Left renal cortex interstitium (tissue), 4 donors: ENCODE results near the gene CHIC2. TPM values are rescaled to one million over a fixed set of nuclear protein-coding genes. Genes with fewer than 3 reads are reported as not detected.
"Not testable (repeated sequence)": the region's sequence is repeated elsewhere in the genome, so short reads cannot be mapped to it uniquely, and the experiment has no call there.

ENCODE experiments used
- DNase-seq, 4 donors: peaks; one replicate each; pipeline ENCODE4 v3.0.0-alpha.2; 2013; ENCODE audit warnings: low read depth in 4 of 4, low spot score in 2 of 4, missing footprints in 1 of 4
- polyA plus RNA-seq, 4 donors: library from polyadenylated mRNA; unstranded; fragments of 120-200 nt; gene quantifications; one replicate each; pipeline ENCODE4 v1.2.1, GENCODE V29; 2013; ENCODE audit not compliant: insufficient read length in 4 of 4

The CHIC2 gene
- polyA plus RNA-seq, 4 donors: 29.0 to 35.9 (median 32.4) TPM

DNA sequence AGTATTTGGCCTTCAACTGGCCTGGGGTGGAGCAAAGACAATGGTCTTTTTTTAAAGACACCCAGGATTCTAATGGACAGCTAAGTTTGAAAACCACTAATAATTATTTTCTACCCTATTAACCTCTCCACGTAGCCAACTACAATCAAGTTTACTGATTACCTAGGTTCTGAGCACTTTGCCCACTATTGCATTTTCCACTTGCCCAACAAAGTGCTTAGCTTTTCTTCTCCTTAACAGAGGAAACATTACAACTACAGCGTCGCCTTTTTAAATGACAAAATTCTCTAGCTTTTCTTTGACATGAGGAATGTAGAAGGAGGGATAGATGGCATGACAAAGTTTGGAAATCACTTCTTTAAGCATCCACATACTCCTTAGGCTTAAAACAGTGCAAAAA, 2.0 kb downstream of the CHIC2 start:
- no peak for DNase-seq

DNA sequence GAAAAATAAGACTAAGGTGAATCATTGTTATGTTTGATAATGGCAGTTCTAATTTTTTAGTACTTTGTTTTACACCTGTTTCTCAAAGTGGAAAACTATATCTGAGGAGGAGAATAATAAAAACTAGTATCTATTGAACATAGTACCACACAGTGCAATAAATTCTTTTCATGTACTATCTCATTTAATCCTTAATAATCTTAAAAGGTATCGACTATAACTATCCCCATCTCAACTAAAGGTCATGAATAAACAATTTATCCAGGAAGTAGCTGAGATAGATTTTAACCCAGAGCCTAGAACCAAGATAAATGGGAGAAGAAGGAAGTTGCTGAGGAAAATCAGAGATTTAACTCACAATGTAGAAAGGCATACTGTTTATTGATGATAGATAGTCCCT, 2.5 kb downstream of the CHIC2 start:
- DNase-seq: no peak

DNA sequence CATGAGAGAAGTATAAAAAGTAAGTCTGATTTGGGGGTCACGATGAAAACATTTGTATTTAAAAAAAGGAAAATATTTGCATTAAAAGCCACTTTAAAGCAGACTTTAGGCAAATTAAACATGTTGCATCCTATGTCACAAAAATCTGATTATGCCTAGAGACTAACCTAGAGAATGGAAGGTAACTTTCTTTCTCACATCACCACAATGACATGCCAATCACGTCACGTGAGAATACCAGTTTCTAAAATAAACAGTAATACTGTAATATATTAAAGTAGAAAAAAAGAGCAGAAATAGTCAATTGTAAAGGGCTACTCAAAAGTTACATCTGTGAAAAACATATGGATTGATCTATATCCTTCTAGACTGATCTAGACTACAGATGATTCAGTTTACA, 3.3 kb downstream of the CHIC2 start:
- DNase-seq: no peak

DNA sequence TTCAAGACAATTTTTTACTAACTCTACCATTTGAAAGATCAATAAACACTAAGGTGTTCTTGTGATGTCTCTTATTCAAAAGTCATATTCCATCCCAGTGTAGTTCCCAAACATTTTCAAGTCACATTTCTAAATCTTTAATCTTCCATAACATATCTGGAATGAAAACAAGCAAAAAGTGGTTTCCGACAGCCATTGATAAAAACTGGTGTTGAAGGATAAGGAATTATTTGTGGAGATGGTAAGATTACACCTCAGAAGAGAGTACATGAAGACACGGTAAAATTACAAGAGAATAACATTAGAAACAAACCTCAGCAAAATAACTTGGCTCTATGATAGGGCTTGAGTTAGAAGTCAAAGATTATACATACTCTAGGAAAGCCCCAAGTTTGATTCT, 4.3 kb downstream of the CHIC2 start:
- no peak for DNase-seq

DNA sequence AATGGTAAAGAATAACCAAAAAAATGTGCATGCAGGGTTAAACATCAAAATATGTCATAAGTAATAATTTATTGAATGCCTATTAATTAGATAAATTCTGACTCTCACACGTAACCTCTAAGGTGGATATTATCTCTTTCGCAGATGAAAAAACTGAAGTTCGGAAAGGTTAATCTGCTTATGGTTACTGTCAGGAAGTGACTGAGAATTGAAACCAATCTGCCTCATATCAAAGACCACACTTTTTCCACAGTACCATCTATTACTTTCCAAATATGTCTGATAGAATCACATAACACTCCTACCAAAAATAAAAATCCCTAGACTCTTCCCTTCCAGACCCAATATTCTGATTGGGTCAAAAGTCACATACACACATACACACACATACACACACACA, 6.2 kb downstream of the CHIC2 start:
- no peak for DNase-seq

DNA sequence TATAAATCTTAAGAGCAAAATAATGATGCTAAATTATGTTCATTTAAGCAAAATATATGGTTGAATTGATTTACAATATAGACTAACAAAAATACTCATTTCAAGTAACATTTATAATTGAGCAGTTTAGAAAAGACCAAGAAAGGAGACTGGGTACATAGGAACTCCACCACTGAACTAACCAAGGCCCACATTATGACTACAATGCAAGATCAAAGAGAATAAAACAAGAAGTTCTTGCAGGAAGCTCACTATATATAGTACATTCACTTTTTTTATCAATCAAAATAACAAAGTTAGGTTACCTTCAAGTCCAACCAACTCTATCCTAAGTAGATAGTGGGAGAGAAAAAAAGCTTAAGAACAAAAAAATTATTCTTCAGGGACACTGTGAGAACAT, 8.0 kb downstream of the CHIC2 start:
- DNase-seq: no peak

DNA sequence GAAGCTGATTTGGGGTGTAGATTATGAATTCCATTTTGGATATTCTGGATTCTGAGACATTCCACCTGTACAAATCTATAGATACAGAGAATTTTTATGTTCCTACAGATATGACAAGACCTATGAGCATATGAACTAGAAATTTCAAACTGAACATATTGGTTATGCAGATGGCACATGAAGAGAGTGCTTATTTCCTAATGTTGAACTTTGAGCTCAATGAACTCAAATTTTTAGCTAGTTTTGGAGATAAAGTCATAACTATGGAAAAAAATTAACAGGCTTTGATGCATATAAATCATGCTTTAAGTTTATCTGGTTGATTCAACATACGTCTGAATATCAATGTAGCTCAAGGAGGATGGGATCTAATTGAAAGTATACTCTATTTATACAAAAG, 8.9 kb downstream of the CHIC2 start:
- DNase-seq: no peak

DNA sequence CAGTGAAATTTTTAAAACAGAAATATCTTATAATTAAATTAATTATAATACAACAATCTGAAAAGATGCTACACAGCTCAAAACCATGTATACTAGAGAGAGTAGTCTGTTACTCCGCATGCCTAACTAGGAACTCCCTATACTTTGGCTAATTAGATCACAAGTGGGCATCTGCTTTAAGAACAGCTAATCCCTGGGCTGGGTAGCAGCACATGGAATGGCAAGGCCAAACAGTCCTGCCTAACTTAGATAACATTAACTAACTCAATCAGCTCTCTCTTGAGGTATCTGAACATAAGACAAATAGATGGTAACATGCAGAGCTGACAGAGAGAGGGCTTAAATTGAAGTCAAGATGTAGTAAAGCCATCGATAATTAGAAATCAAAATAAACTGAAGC, 9.9 kb downstream of the CHIC2 start:
- DNase-seq: no peak

DNA sequence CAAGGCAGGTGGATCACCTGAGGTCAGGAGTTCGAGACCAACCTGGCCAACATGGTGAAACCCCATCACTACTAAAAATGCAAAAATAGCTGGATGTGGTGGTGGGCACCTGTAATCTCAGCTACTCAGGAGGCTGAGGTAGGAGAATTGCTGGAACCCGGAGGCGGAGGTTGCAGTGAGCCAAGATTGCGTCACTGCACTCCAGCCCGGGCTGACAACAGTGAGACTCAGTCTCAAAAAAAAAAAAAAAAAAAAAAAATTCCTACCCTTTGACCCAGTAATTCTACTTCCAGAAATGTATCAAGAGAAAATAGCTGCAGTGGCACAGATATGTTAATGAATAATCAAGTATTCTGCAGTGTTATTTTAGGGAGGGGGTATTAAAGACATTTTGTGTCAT, 11.1 kb downstream of the CHIC2 start:
- not testable (repeated sequence) for DNase-seq

DNA sequence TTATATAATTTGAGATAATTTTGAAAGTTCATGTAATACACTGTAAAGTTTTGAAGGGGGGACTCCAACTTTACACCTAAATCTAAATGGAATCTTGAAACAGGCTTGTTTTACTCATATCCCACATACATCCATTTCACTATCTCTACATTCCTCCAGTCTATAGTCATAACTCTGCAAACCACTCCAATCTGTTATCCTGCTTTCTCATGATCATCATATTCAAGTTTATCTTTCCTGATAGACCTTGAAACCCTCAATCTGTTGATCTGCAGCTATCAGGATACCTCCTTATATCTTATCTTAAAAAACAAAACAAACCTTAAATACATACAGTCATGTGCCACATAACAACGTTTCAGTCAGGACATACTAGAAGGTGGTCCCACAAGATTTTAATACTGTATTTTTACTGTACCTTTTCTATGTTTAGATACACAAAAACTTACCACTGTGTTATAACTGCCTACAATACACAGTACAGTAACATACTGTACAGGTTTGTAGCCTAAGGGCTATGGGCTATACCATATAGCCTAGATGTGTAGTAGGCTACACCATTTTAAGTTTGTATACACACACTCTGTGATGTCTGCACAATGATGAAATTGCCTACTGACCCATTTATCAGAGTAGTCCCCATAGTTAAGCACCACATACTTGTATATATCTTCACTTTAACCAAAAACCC, 14.0 kb downstream of the CHIC2 start:
- DNase-seq: no peak

DNA sequence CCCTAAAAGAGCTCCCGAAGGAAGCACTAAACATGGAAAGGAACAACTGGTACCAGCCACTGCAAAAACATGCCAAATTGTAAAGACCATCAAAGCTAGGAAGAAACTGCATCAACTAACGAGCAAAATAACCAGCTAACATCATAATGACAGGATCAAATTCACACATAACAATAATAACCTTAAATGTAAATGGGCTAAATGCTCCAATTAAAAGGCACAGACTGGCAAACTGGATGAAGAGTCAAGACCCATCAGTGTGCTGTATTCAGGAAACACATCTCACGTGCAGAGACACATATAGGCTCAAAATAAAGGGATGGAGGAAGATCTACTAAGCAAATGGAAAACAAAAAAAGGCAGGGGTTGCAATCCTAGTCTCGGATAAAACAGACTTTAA, 20.8 kb downstream of the CHIC2 start:
- DNase-seq: not testable (repeated sequence)

DNA sequence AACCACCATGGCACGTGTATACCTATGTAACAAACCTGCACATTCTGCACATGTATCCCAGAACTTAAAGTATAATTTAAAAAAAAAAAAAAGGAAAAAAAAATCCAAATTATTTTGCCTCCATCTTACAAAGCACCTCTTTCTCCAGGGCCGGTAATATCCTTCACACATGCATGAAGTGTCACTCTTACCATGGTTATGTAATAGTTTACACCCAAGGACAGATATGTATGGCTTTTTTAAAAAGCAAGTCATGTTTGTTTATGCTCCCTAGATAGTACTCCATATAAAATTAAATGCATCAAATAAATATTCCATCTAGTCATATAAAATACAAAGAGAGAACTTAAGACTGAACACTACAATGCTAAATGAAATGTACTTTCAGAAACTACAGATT, 22.5 kb downstream of the CHIC2 start:
- DNase-seq: no peak

DNA sequence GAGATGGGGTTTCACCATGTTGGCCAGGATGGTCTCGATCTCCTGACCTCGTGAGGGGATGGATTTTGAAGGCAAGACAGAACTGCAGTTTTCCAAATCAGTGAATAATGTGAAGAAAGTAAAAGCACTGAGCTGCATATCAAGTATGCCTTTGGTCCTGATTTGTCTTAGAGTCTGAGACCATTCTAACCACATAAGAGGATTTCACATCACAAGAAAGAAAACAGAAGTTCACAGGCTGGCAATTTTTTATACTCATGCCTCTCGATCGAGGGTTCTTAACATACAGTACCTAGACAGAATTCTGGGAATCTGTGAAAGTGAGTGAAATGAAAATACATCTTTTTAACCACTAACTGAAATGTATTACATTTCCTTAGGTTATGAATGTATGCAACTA, 23.3 kb downstream of the CHIC2 start:
- no peak for DNase-seq

DNA sequence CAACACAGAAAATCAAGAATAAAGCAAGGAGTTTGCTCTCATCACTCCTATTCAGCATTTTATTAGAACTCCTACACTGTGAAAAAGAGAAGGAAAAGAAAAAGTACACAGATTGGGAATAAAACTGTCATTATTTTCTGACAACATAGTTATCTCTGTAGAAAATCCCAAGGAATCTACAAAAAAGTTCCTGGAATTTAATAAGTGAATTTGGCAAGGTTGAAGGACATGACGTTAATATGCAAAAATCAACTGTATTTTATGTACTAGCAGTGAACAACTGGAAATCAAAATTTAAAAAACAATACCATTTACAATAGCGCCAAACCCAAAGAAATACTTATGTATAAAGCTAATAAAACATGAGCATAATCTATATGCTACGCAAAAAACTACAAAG, 26.3 kb downstream of the CHIC2 start:
- DNase-seq: no peak

DNA sequence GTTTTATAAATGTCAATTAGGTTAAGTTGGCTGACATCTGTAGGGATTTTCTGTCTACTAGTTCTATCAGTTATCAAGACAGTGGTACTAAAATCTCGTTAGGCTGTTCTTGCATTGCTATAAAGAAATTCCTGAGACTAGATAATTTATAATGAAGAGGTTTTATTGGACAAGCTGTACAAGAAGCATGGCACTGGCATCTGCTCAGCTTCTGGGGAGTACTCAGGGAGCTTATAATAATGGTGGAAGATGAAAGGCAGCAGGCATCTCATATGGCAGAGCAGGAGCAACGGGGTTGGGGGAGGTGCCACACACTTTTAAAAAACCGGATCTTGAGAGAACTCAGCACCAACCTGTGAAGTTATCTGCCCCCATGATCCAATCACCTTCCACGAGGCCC, 28.2 kb downstream of the CHIC2 start:
- DNase-seq: no peak

DNA sequence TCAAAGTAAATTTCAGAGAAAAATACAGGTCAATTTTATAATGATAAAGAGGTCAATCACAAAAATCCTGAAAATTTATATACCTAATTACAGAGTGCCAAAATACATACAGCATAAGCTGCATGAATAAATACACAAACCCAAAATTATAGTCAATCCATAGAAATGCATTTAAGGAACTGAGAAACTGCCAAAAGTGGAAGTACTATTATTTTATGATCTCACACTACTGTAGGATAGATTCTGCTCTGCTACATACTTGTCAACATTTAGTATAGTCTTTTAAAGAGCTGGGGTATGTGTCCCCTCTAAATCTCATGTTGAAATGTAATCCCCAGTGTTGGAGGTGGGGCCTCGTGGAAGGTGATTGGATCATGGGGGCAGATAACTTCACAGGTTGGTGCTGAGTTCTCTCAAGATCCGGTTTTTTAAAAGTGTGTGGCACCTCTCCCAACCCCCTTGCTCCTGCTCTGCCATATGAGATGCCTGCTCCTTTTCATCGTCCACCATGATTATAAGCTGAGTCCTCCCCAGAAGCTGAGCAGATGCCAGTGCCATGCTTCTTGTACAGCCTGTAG, 31.8 kb downstream of the CHIC2 start:
- DNase-seq: no peak

DNA sequence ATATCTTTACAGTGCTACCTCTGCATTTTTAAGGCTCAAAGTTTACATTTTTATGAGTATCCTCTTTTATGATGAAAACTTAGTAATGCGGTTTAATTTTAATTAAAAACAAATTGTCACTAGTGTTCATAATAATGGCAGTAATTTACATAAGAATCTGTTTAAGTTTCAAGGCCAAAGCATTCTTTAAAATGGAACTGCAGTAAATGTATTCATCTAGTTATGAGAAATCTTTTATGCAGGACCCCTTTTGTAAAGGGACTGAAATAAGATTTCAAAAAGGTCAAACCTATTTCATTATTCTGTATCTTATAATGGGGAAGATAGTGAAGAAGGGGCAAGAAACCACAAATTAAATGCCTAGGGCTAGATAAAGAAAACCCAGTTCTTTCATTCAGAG, 37.1 kb downstream of the CHIC2 start:
- no peak for DNase-seq

DNA sequence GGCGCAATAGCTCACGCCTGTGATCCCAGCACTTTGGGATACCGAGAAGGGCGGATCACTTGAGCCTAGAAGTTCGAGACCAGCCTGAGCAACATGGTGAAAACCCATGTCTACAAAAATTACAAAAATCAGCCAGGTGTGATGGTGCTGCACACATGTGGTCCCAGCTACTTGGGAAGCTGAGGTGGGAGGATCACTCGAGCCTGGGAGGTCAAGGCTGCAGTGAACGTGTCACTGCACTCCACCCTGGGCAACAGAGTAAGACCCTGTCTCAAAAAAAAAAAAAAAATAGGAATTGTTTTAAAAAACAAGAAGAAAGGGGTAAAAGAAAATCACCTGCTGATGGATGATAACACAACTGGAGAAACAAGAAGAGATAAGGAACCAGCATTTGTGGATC, 38.8 kb downstream of the CHIC2 start:
- no peak for DNase-seq

DNA sequence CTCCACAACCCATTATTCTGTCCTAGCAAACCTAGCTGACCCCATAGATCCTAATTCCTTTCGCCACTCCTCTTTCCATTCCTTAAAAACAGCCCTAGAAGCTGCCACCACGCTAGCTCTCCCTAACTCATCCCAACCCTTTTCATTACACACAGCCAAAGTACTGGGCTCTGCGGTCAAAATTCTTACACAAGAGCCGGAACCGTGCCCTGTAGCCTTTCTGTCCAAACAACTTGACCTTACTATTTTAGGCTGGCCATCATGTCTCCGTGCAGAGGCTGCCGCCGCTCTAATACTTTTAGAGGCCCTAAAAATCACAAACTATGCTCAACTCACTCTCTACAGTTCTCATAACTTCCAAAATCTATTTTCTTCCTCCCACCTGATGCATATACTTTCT, 41.4 kb downstream of the CHIC2 start:
- DNase-seq: not testable (repeated sequence)

DNA sequence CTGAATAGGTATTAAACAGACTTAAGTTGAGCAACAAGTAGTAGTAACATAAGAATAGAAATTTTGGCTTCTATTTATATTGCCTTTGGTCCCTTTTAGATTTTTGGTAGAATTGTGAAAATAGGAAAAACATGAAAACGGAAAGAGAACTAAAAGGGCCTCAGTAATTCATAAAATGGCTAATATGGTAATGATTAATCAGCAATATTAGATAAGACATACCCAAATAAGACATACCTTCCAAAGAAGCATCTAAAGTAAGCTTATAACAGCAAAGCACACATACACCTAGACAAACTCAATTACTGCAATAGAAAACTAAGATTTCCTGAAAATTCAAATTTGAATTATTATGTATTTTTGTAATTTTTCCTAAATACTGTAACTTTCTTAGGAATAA, 46.4 kb downstream of the CHIC2 start:
- no peak for DNase-seq

DNA sequence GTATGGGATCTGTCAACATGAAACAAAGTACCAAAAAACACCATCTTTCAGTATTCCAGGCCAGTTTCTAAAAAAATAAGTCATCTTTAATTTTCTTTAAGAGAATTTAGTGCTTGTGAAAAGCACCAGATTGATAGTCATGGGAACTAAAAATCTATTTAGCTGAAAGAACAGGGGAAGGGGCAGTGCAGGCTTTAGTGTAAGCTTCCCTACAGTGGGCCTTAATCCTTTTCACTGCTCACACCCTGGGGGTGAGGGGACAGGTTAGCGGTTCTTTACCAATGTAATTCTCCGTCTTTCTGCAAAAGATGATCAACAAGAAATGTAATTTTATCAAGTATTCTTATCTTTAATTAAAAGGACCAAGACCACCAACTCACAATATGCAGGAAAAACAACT, 47.1 kb downstream of the CHIC2 start:
- no peak for DNase-seq

DNA sequence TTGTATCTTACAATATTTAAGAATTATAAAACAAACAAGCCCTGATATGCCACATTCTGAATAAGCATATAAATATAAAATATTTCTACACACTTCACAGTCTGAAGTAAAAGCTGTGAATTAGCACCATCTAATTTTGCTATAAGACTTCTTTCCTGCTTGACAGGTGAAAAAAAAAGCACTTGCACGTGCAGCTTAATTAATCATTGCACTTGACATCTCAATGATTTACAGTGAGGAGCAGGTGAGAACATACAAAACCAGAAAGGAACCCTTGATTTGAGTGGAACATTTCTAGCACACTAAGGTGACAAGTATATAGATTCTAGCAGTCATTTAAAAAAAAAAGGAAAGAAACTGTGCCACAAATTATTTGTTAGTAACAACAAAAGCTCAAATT, 47.9 kb downstream of the CHIC2 start:
- no peak for DNase-seq
